HG03565 (cell line): Measurements from ENCODE around the gene MTAP.

ENCODE experiments used
- ATAC-seq: cut with Tn5 transposase; IDR thresholded peaks from one replicate; pipeline ENCODE4 v1.9.1; 2021; ENCODE audit warnings: mild to moderate bottlenecking, moderate library complexity; ENCODE audit not compliant: unreplicated experiment

MTAP gene

DNA sequence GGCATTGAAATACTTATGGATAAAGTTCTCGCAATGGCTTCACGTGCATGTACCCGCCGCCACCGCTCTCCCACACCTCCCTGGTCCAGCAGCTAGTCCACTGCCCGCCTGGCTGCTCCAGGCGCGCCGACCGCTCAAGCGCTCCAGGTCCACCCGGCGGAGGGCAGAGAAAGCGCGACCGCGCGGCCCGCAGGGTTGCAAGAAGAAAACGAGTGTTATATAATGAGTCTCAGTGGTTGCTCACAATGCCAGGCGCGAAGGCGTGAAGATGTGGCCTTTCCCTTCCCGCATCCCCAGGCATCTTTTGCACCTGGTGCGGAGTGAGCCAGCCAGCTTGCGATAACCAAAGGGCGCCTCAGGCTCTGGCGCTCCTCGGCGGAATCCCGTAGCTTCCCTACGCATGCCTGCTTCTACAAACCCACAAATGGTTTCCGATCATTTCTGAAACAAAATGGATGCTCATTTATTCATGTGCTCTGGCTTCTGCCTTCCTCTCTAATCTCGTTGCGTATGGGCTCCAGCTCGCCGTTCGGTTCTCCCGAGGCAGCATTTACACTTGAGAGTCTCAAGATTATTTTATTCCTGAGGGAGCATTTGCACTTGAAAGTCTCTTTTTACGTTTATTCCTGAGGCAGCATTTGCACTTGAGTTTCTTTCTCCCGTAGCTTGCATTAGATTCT is 166.0 kb downstream of the MTAP start:
- ATAC-seq, result no peak

- no peak for ATAC-seq
Observed at GRCh38 chr9:21969011-21969940, 166.8 kb downstream of the MTAP start.

GRCh38 chr9:21969951-21970799 is 167.7 kb downstream of the MTAP start:
- no peak for ATAC-seq

GRCh38 chr9:21970800-21971640 is 168.6 kb downstream of the MTAP start:
- no peak for ATAC-seq

DNA sequence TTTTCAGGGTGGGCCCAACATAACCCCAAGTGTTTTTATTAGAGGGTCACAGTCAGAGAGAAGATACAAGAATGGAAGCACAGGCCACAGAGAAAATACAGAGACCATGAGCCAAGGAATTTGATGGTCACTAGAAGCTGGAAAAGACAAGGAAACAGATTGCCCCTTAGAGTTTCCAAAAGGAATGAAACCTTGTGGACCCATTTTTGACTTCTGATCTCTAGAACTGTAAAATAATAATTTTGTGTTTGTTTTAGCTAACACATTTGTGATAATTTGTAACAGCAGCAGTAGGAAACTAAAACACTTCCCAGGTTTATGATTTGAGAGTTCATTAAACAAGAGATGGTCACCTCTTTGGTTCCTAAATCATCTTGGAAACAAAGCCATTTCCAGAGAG is 169.9 kb downstream of the MTAP start:
- ATAC-seq, result no peak

- ATAC-seq, result no peak
Observed at GRCh38 chr9:21974343-21974721, 171.9 kb downstream of the MTAP start.

DNA sequence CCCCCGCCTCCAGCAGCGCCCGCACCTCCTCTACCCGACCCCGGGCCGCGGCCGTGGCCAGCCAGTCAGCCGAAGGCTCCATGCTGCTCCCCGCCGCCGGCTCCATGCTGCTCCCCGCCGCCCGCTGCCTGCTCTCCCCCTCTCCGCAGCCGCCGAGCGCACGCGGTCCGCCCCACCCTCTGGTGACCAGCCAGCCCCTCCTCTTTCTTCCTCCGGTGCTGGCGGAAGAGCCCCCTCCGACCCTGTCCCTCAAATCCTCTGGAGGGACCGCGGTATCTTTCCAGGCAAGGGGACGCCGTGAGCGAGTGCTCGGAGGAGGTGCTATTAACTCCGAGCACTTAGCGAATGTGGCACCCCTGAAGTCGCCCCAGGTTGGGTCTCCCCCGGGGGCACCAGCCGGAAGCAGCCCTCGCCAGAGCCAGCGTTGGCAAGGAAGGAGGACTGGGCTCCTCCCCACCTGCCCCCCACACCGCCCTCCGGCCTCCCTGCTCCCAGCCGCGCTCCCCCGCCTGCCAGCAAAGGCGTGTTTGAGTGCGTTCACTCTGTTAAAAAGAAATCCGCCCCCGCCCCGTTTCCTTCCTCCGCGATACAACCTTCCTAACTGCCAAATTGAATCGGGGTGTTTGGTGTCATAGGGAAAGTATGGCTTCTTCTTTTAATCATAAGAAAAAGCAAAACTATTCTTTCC is 172.4 kb downstream of the MTAP start:
- ATAC-seq, result peak; percentile 54

DNA sequence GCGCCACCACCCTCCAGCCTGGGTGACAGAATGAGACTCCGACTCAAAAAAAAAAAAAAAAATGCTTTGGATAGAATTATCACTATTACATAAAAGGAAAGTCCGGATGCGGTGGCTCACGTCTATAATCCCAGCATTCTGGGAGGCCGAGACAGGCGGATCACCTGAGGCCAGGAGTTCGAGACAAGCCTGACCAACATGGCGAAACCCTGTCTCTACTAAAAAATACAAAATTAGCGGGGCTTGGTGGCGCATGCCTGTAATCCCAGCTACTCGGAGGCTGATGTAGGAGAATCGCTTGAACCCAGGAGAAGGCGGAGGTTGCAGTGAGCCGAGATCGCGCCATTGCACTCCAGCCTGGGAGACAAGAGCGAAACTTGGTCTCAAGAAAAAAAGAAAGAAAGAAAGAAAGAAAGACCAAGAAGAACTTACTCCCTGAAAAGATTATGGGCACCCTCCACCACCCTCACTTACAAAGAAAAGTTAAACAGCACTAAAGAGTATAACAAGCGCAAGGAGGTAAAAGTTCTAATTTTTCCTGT is 174.0 kb downstream of the MTAP start:
- ATAC-seq, result no peak

- ATAC-seq, result no peak
Observed at GRCh38 chr9:21982391-21982790, 180.0 kb downstream of the MTAP start.

DNA sequence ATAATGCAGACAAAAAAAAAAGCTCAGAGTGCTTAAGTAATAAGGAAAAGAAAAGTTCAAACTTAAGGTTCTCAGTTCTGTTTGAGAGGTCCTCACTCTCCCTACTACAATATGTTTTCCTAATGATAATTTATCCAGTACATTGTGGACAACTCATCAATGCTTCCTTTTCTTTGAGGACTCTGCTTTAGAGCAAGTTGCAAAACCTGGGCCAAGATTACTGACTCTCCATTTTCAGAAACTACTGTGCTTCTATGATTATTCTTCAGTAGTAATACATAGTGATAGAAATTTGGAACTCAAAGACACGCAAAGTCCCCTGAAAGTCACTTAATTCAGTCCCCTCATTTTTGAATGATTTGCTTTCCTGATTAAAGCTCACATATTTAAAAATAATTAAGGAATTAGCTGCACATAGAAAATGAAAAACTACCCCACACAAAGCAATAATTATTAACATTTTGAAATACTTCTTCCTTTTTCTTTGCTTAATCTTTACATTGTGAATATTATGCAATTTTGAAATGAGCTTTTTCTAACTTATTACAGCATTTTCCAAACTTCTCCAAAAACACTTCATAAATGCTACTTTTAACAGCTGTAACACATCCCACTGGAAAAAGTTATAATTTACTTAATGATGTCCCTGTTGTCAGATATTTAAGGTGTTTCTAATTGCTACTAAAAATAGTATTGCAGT is 180.6 kb downstream of the MTAP start:
- ATAC-seq, result no peak

DNA sequence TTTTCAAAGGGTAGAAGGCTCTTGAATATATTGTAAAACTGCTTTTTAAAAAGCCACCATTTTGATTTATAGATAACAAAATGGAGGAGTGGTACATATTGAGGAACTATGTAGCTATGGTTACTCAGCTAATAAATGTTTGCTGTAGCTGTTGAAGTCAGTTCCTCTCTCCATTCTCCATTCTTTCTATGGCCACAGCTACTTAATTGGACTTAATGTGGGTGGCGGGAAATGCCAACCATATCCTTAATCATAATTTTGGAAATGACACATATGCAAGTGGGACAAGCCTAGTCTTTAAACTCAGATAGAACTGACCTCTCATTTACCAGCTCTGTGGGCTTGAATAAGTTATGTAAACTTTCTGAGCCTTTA is 181.1 kb downstream of the MTAP start:
- ATAC-seq, result no peak

- ATAC-seq, result no peak
Observed at GRCh38 chr9:21984101-21984500, 181.7 kb downstream of the MTAP start.

DNA sequence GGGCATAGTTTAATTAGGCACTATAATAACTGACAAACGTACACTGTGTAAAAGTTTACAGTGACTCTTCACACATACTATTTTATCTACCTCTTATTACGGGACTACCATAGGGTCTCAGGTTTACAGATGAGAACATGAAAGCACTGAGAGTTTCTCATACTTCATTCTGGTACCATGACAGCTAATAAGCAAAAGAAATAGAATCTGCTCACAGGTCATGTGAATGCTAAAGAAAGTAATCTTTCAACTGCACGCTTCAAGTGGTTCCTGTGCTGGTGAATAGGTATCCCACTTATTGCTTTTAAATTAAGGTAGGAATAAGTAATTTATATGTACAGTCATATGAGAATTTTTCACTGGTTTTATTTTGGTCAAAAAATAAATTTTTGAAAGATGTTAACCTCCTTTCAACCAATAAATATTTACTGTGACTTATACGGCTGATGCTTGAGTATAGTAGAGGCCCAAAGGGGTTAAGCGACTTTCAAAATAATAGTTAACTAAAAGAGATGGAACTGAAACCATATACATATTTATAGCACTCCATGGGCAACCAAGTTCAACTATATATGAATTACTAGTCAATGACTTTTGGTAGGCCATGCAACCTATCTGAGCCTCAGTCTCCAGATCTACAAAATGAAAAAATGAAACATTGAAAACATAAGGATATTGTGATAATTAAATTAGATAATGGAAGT is 183.7 kb downstream of the MTAP start:
- ATAC-seq, result peak; percentile 32
